ENCODE results near the gene TMEM217.

GRCh38 chr6:37293426-37293825 lies 35.5 kb upstream of the TMEM217 start:
- TF ChIP-seq CTCF (IDR thresholded peaks at IDR 0.05) = no peak
- TF ChIP-seq EZH2 (IDR thresholded peaks at IDR 0.05; ENCODE audit: borderline replicate concordance, insufficient read depth, low read depth, low read length, poor library complexity, severe bottlenecking) = no peak

Data from B cell (primary cell).